PC-3 (cell line): ENCODE data around the gene LAMA2.

Experiments
- CTCF ChIP-seq: fragments of 300-600 bp; sonication (generic); conservative IDR thresholded peaks from 2 replicates; pipeline ENCODE4 v1.5.1; 2017; ENCODE audit warnings: antibody characterized with exemption, low read depth, mild to moderate bottlenecking, low read length
- EZH2 ChIP-seq: fragments of 300-600 bp; sonication (generic); IDR thresholded peaks from one replicate; pipeline ENCODE4 v1.6.1; 2017; ENCODE audit warnings: antibody characterized with exemption, mild to moderate bottlenecking, low read length; ENCODE audit not compliant: unreplicated experiment
- EZH2phosphoT487 ChIP-seq: fragments of 300-600 bp; sonication (generic); IDR thresholded peaks from 2 replicates; pipeline ENCODE4 v1.6.1; 2018; ENCODE audit warnings: mild to moderate bottlenecking, antibody characterized with exemption, low read length, borderline replicate concordance

- TF ChIP-seq EZH2phosphoT487 (no peak), CTCF (no peak), EZH2 (no peak)
Observed at GRCh38 chr6:129059650-129060049, 176.7 kb downstream of the LAMA2 start.
